ENCODE measurements around the gene C19orf25. TPM values are rescaled to one million over a fixed set of nuclear protein-coding genes. Genes with fewer than 3 reads are reported as not detected.

Gene C19orf25
- total and polyA plus RNA-seq, 9 of the 15 experiments (the other 6 are each of a cell fraction or from before 2014, with no cell fraction given), result 0.79 to 96.0 (median 36.1) TPM

DNA sequence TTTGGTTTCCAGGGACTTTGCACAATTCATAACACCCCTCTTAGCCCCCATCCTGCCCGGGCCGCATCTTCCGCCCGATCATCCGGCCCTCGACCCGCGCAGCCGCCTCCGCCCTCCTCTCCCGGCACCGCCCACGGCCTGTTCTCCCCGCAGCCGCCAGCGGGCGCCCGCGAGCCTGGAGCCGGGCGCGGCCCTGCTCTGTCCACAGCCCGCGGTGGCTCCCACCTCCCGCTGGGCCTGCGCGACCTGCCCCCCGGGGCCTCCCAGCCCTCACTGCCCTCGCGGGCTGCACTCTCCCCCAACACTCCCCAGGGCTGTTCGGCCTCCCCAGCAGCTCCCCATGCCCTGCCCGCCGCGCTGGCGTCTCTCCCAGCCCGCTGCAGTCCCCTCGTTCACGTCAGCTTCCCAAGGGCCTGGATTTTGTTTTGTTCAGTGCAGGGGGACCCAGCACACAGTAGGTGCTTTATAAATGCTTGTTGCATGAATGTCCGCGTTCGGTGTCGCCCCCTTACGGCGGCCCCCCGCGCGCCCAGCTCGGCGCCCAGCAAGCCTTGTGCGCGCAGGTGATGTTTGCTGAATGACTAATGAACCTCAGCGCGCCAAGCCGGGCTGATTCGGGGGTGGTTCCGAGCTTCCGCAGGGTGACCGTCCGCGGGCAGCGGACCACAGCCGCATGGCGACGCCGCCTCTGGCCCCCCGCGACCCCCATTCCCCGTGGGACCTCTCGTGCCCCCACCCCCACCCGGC, 33.7 kb downstream of the C19orf25 start (continued):
- TF ChIP-seq ZNF584 (CRISPR knock-in tag; IDR thresholded peaks at IDR 0.05; ENCODE audit: low read depth) (no peak), TAF15 (IDR thresholded peaks at IDR 0.05; ENCODE audit: low read depth, low read length) (no peak), ZBTB2 (IDR thresholded peaks at IDR 0.05) (no peak), U2AF1 (optimal IDR thresholded peaks at IDR 0.05; ENCODE audit: low read depth, low read length) (peak; percentile 90), ZNF57 (CRISPR knock-in tag; IDR thresholded peaks at IDR 0.05) (no peak), CEBPG (CRISPR knock-in tag; IDR thresholded peaks at IDR 0.05) (no peak; the same call in 1 of the 2 replicates), CEBPG (tag; conservative IDR thresholded peaks at IDR 0.05 in 1 of 2, IDR thresholded peaks at IDR 0.05 in 1 of 2) (no peak), SOX6 (IDR thresholded peaks at IDR 0.05) (peak; percentile 9; the same call in 1 of the 2 replicates), MTF1 (CRISPR knock-in tag; IDR thresholded peaks at IDR 0.05; ENCODE audit: borderline replicate concordance) (no peak), JUNB (CRISPR knock-in tag; conservative IDR thresholded peaks at IDR 0.05) (no peak), ZKSCAN8 (CRISPR knock-in tag; IDR thresholded peaks at IDR 0.05) (no peak), BRCA1 (IDR thresholded peaks at IDR 0.05) (no peak), BRCA1 (CRISPR knock-in tag; IDR thresholded peaks at IDR 0.05) (no peak), PTRF (tag; IDR thresholded peaks at IDR 0.05) (no peak), CREBBP (IDR thresholded peaks at IDR 0.05; ENCODE audit: low read depth, low read length) (no peak), SIX5 (IDR thresholded peaks at IDR 0.05; ENCODE audit: borderline replicate concordance in 1 of 2, insufficient read depth in 1 of 2, low read depth in 1 of 2, low read length in 2 of 2) (no peak), RBM15 (IDR thresholded peaks at IDR 0.05; ENCODE audit: insufficient read depth, low read length) (no peak), HMG20B (CRISPR knock-in tag; IDR thresholded peaks at IDR 0.05) (no peak), BRD9 (IDR thresholded peaks at IDR 0.05; ENCODE audit: low read depth, partially characterized antibody) (no peak), ZEB2 (IDR thresholded peaks at IDR 0.05) (no peak), SRSF9 (IDR thresholded peaks at IDR 0.05; ENCODE audit: borderline replicate concordance, low read depth, low read length) (no peak), BHLHE40 (IDR thresholded peaks at IDR 0.05; ENCODE audit: low read length) (0 out of 2 replicates have a peak, but pooled peaks have one; percentile 15), ZNF778 (CRISPR knock-in tag; IDR thresholded peaks at IDR 0.05) (no peak), ETV1 (tag; conservative IDR thresholded peaks at IDR 0.05; ENCODE audit: low read depth) (no peak), SIN3B (IDR thresholded peaks at IDR 0.05; ENCODE audit: low read depth) (no peak), IRF2 (CRISPR knock-in tag; IDR thresholded peaks at IDR 0.05) (no peak), CHD1 (IDR thresholded peaks at IDR 0.05; ENCODE audit: low read length) (no peak), GATAD2B (IDR thresholded peaks at IDR 0.05; ENCODE audit: borderline replicate concordance) (peak; percentile 69; the same call in 1 of the 2 replicates)
- TF ChIP-seq, protein P1, sequence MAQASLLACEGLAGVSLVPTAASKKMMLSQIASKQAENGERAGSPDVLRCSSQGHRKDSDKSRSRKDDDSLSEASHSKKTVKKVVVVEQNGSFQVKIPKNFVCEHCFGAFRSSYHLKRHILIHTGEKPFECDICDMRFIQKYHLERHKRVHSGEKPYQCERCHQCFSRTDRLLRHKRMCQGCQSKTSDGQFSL (CRISPR knock-in tag; IDR thresholded peaks at IDR 0.05), result peak; percentile 83
- TF ChIP-seq, protein P1 (tag; IDR thresholded peaks at IDR 0.05), result no peak

Measured in K562 (cell line).